ENCODE data around the gene CNMD.
"Not testable (repeated sequence)": the region's sequence is repeated elsewhere in the genome, so short reads cannot be mapped to it uniquely, and the experiment has no call there.

CNMD gene

DNA sequence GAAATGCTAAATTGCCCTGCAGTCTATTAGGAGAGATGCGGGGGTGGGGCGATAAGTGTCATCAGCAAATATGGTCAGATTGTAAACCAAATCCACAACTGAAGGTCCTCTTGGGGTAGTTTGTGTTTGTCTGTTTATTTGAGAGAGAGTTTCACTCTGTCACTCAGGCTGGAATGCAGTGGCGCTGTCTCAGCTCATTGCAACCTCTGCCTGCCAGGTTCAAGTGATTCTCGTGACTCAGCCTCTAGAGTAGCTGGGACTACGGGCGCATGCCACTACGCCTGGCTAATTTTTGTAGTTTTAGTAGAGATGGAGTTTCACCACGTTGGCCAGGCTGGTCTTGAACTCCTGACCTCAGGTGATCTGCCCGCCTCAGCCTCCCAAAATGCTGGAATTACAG is 53.8 kb downstream of the CNMD start:
- DNase-seq (ENCODE audit: low spot score): not testable (repeated sequence)

DNA sequence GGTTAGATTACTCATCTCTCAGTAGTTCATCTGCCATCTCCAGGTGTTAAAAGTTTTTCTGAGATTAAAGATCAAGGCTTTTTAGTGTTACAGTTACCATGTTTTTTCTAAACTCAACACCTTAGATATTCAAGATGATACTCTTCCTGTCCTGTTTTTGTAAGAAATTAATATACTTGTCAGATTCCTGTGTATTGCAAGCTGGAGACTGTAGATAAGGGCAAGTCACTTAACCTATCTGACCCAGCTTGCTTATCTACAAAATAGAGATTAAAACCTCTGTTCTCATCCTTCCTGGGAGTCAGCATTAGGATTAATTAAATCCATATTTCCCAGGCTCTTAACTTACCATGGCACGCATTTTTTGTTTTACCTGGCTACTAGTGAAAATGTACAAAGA is 61.8 kb downstream of the CNMD start:
- DNase-seq (ENCODE audit: low spot score): no peak

DNA sequence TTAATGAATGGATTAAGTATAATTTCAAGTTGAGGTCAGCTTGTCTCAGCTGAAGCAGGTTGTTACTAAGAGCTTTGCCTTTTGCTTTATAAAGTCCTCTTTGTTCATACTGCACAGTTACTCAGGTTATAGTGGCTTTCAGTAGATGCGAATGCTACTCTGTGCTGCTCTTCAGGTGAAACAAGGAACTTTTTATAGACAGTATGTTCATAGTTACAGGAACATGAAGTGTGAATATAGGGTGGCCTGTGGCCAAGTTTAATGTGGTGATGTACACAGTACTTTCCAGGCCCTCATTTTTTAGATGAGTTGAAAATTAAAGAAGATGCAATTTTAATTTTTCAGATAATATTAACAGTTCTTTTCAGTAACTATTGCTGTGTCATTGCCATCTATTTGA is 66.2 kb downstream of the CNMD start:
- no peak for DNase-seq (ENCODE audit: low spot score)

DNA sequence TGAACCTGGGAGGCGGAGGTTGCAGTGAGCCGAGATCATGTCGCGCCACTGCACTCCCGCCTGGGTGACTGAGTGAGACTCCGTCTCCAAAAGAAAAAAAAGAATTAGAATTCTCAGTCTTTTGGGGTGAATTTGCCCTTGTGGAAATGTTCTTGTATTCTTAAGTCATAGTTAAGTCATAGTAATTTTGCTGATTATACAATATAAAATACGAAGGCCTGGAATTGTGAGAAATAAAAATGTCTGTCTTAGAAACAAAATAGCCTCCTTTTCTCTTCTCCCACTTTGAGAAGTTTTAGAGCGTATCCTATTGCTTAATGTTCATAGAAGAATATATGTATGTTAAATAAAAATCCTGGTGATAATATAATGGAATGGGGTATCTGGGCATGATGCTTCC is 68.9 kb downstream of the CNMD start:
- DNase-seq (ENCODE audit: low spot score): no peak

DNA sequence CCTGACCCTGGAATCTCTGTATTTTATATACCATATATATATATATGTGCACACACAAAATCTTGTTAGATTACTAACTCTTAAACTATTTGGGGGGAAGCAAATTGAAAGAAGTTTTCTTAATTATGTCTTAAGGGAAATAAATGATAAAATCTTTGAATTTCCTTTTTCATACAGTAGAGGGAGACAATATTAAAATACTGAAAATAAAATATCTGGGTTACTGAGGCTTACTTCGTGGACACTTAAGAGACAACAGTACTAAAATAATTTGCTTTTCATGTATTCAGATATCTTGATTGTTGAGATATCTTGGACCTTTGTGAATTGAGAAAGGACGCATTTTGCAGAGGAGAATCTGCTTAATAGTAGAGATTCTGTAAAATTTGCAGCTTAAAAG is 69.9 kb downstream of the CNMD start:
- DNase-seq (ENCODE audit: low spot score): no peak

DNA sequence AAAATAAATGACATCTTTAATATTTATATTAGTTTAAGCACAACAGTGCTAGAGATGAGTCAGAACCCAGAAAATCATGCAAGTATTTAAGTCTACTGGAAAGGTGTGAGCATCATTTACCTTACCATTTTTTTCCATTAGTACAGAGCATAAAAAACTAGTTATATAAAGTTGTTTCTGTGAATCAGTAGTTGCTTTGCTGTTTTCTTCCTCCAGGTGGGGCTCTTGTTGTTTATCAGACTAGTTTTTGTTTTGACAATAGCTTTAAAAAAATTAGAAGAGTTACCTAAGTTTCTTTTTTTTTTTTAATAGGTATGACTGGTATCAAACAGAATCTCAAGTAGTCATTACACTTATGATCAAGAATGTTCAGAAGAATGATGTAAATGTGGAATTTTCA is 74.3 kb downstream of the CNMD start:
- no peak for DNase-seq (ENCODE audit: low spot score)

DNA sequence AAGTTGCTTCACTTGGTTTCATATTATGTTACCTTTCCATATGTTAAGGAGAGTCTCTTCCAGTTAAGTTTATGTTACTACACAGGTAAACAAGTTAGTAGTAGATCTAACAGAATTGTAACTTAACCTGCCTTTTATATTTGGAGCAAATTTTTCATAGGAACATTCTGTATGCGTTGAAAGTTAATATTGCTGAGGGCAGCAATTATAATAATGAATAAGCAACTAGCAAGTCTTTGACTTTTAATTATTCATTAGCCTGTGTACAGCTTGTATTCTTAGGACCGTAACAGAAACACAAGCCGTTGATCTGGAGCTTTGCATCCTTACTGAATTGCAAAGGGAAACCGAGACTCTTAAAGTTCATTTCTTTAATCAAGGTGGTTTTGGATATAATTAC is 75.3 kb downstream of the CNMD start:
- DNase-seq (ENCODE audit: low spot score): no peak

DNA sequence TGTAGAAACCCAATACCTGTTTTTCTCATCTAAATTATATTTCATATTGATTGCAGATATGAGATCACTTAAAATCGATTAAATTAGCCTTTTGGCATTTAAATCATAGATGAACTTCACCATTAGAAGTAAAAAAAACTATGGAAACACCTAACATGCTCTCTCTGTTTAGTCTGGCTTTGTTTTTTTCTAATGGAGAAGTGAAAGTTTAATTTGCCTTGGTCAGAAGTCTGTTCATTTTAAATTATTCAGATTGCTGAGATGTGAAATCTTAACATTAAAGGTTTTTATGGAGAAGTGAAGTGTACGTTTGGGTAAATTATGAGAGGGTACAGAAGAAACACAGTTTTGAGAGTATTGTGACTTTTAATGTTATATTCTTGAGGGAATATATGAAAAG is 80.3 kb downstream of the CNMD start:
- DNase-seq (ENCODE audit: low spot score): no peak

Measured in left forelimb (tissue), 1 donor.